T-helper 2 cell treated with Interferon-gamma antibody and Interleukin-4, amounts not matched to agents 100 ng/mL and 5 ng/mL, for 36 hours (primary cell): Measurements from ENCODE around the gene ASB7. TPM values are rescaled to one million over a fixed set of nuclear protein-coding genes. Genes with fewer than 3 reads are reported as not detected.
"Not testable (repeated sequence)": the region's sequence is repeated elsewhere in the genome, so short reads cannot be mapped to it uniquely, and the experiment has no call there.

Source experiments
- intact Hi-C: fragments of 100-400 bp; cut with micrococcal nuclease; formaldehyde crosslinking; loops from one replicate; pipeline ENCODE4 v1.15.1; 2023
- total RNA-seq: library from RNA; stranded (reverse); gene quantifications from 2 replicates; pipeline ENCODE4 v1.2.3, GENCODE V29; 2022

The ASB7 gene
- 19.7 and 20.0 TPM in 2 replicates for total RNA-seq

- intact Hi-C loops = loop anchor here (1.0 to 5.0 kb wide), 9 partner anchors 29 to 1351 kb away; partner anchors contain the start of genes LRRC28 and SELENOS
Observed at GRCh38 chr15:100602064-100602822, at the start of gene ASB7, which contains the start of gene LINS1. Gene ASB7 (plus strand): TSS chr15:100602589. CDS start chr15:100612217, 9,628 bp downstream. Gene LINS1 (minus strand): TSS chr15:100602184. CDS start chr15:100580842, 21,342 bp downstream.

GRCh38 chr15:100553468-100553867 is 48.9 kb upstream of the ASB7 start:
- intact Hi-C loops = no loop called here

GRCh38 chr15:100558771-100559254 is 43.6 kb upstream of the ASB7 start:
- intact Hi-C loops = no loop called here

GRCh38 chr15:100559330-100559729 is 43.1 kb upstream of the ASB7 start:
- intact Hi-C loops = no loop called here

GRCh38 chr15:100560323-100560722 is 42.1 kb upstream of the ASB7 start:
- intact Hi-C loops = no loop called here

- intact Hi-C loops = no loop called here
Observed at GRCh38 chr15:100565591-100565990, 36.8 kb upstream of the ASB7 start.

GRCh38 chr15:100566850-100567628 is 35.4 kb upstream of the ASB7 start:
- intact Hi-C loops = no loop called here

GRCh38 chr15:100569391-100569790 is 33.0 kb upstream of the ASB7 start:
- intact Hi-C loops = no loop called here

- intact Hi-C loops = no loop called here
Observed at GRCh38 chr15:100570275-100570674, 32.1 kb upstream of the ASB7 start.

GRCh38 chr15:100570735-100571313 is 31.6 kb upstream of the ASB7 start:
- intact Hi-C loops = no loop called here

GRCh38 chr15:100571592-100572167 is 30.7 kb upstream of the ASB7 start:
- intact Hi-C loops = loop anchor here (1.0 to 2.0 kb wide), 2 partner anchors 31 to 221 kb away; partner anchors contain the start of genes ASB7 and LINS1

- intact Hi-C loops = loop anchor here (1.0 to 2.0 kb wide), 2 partner anchors 30 to 222 kb away; partner anchors contain the start of genes ASB7 and LINS1
Observed at GRCh38 chr15:100572362-100572983, 29.9 kb upstream of the ASB7 start.

GRCh38 chr15:100573526-100573925 is 28.9 kb upstream of the ASB7 start:
- intact Hi-C loops = loop anchor here (2.0 kb wide), 1 partner anchor 29 kb away; the partner anchor contains the start of genes ASB7 and LINS1

GRCh38 chr15:100580414-100580813 is 22.0 kb upstream of the ASB7 start:
- intact Hi-C loops = no loop called here

- intact Hi-C loops = no loop called here
Observed at GRCh38 chr15:100588638-100589242, 13.6 kb upstream of the ASB7 start.

- intact Hi-C loops = not testable (repeated sequence)
Observed at GRCh38 chr15:100591163-100591562, 11.2 kb upstream of the ASB7 start.

GRCh38 chr15:100591835-100592234 is 10.6 kb upstream of the ASB7 start:
- intact Hi-C loops = no loop called here

- intact Hi-C loops = no loop called here
Observed at GRCh38 chr15:100592898-100593297, 9.5 kb upstream of the ASB7 start.

- intact Hi-C loops = no loop called here
Observed at GRCh38 chr15:100593431-100593830, 9.0 kb upstream of the ASB7 start.

- intact Hi-C loops = loop anchor here (5.0 kb wide), 2 partner anchors 531 to 1056 kb away; partner anchors contain the start of gene TM2D3
Observed at GRCh38 chr15:100595964-100596363, 6.4 kb upstream of the ASB7 start.
